AG09319 (cell line): ENCODE data around the gene CEP43.

Experiments
- DNase-seq: peaks from one replicate; pipeline ENCODE4 v3.0.0-alpha.2; 2010; ENCODE audit warnings: low read depth; ENCODE audit errors: extremely low read depth
- CTCF ChIP-seq: IDR thresholded peaks from 2 replicates; pipeline ENCODE4 v1.5.1; 2011; ENCODE audit warnings: low read depth, mild to moderate bottlenecking, inconsistent platforms, low read length, moderate library complexity

CEP43 gene

GRCh38 chr6:167020206-167020605 lies 21.0 kb downstream of the CEP43 start:
- DNase-seq, result no peak
- TF ChIP-seq CTCF, result no peak

- TF ChIP-seq CTCF, result no peak
- DNase-seq, result no peak
Observed at GRCh38 chr6:167027308-167027707, 28.1 kb downstream of the CEP43 start.

- TF ChIP-seq CTCF, result no peak
- DNase-seq, result no peak
Observed at GRCh38 chr6:167027772-167028171, 28.6 kb downstream of the CEP43 start.

GRCh38 chr6:167030222-167031072 lies 31.2 kb downstream of the CEP43 start:
- TF ChIP-seq CTCF, result no peak
- no peak for DNase-seq

GRCh38 chr6:167031082-167031709 lies 32.0 kb downstream of the CEP43 start:
- no peak for DNase-seq
- no peak for TF ChIP-seq CTCF

- TF ChIP-seq CTCF, result no peak
- no peak for DNase-seq
Observed at GRCh38 chr6:167034056-167034455, 34.9 kb downstream of the CEP43 start.

- no peak for DNase-seq
- TF ChIP-seq CTCF, result no peak
Observed at GRCh38 chr6:167037762-167038161, 38.6 kb downstream of the CEP43 start.
